Body of pancreas (tissue), 4 donors: Measurements from ENCODE around the gene ANKMY1. TPM values are rescaled to one million over a fixed set of nuclear protein-coding genes. Genes with fewer than 3 reads are reported as not detected.

Source experiments
- ATAC-seq: fragments of 150-250 bp; one replicate; pipeline ENCODE4 v1.9.1; 2016
- DNase-seq, 4 donors: peaks; one replicate each; pipeline ENCODE4 v3.0.0-alpha.2; 2019
- H3K27ac ChIP-seq, 4 donors: fragments of 200-600 bp; sonication (generic); 1 replicate in 3 of 4; 2 replicates in 1 of 4; pipeline versions ENCODE4 v1.5.1 to v1.6.1; 2016 to 2019; ENCODE audit warnings: mild to moderate bottlenecking in 1 of 4, mixed read lengths in 1 of 4, moderate library complexity in 1 of 4
- H3K27me3 ChIP-seq, 2 donors: fragments of 200-600 bp; sonication (generic); one replicate each; pipeline ENCODE4 v1.6.0; 2016; ENCODE audit warnings: mild to moderate bottlenecking in 1 of 2
- H3K36me3 ChIP-seq, 2 donors: fragments of 200-600 bp; sonication (generic); replicated peaks in 1 of 2; 2 replicates each; pipeline ENCODE4 v1.5.1; 2016; ENCODE audit warnings: low read depth in 2 of 2; ENCODE audit not compliant: insufficient read depth in 1 of 2
- H3K4me1 ChIP-seq: fragments of 200-600 bp; sonication (generic); one replicate; pipeline ENCODE4 v1.6.0; 2016
- H3K4me3 ChIP-seq, 2 donors: fragments of 200-600 bp; sonication (generic); 1 replicate in 1 of 2; 2 replicates in 1 of 2; pipeline ENCODE4 v1.5.1; 2016 to 2019
- H3K9me3 ChIP-seq, 3 donors: fragments of 200-600 bp; sonication (generic); 1 replicate in 2 of 3; 2 replicates in 1 of 3; pipeline ENCODE4 v1.5.1; 2016
- POLR2A ChIP-seq, 3 donors: fragments of 450-650 bp; IDR thresholded peaks; one replicate each; pipeline ENCODE4 v1.6.1; 2016; ENCODE audit warnings: antibody characterized with exemption in 3 of 3, mild to moderate bottlenecking in 2 of 3
- WGBS, 2 donors: methylation state at CpG; one replicate each; pipeline ENCODE4 v1.1.5; 2017; 5-methylcytosine and 5-hydroxymethylcytosine counted together
- intact Hi-C: fragments of 100-400 bp; cut with DNase I; formaldehyde crosslinking; loops from one replicate; pipeline ENCODE4 v1.15.1; 2023
- total RNA-seq, 2 donors: library from RNA; depleted of rRNA; stranded (reverse); fragments of >200 nt; gene quantifications; one replicate each; pipeline ENCODE4 v1.1.0, GENCODE V29; 2016
- TF ChIP-seq, protein P1 (sequence below), 7 experiments: fragments of 450-650 bp in 4 of 7; fragments of 200-600 bp in 3 of 7; sonication (generic) in 3 of 7; IDR thresholded peaks; one replicate each; pipeline ENCODE4 v1.5.1; 2016 to 2019; ENCODE audit warnings: antibody characterized with exemption in 7 of 7

The ANKMY1 gene
- total RNA-seq, 2 donors from 2014 or later = 17.9 to 26.0 TPM

DNA sequence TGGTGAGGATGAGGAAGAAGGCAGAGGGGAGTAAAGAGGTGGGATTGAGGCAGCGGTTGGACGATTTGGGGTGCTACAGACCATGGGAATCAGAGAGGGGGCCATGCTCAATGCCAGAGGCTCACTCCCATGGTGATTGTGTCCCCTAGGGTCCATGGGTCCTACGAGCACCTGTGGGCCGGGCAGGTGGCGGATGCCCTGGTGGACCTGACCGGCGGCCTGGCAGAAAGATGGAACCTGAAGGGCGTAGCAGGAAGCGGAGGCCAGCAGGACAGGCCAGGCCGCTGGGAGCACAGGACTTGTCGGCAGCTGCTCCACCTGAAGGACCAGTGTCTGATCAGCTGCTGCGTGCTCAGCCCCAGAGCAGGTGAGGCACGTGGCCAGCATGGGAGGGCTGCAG lies 34.0 kb upstream of the ANKMY1 start:
- Histone ChIP-seq H3K27ac (no peak overlapping the region), H3K9me3 (no peaks in the 10 kb centered on the region), H3K4me1 (peaks cover 15% of the 10 kb centered on the region), H3K27me3 (no peaks in the 10 kb centered on the region), H3K36me3 (no peaks in the 10 kb centered on the region), H3K4me3 (no peak overlapping the region)
- intact Hi-C loops = no loop called here
- ATAC-seq (no peak), DNase-seq (no peak)
- WGBS, 2 donors = 88 to 96% methylated on average over 11 to 12 of the region's 13 CpGs
- TF ChIP-seq, protein P1, sequence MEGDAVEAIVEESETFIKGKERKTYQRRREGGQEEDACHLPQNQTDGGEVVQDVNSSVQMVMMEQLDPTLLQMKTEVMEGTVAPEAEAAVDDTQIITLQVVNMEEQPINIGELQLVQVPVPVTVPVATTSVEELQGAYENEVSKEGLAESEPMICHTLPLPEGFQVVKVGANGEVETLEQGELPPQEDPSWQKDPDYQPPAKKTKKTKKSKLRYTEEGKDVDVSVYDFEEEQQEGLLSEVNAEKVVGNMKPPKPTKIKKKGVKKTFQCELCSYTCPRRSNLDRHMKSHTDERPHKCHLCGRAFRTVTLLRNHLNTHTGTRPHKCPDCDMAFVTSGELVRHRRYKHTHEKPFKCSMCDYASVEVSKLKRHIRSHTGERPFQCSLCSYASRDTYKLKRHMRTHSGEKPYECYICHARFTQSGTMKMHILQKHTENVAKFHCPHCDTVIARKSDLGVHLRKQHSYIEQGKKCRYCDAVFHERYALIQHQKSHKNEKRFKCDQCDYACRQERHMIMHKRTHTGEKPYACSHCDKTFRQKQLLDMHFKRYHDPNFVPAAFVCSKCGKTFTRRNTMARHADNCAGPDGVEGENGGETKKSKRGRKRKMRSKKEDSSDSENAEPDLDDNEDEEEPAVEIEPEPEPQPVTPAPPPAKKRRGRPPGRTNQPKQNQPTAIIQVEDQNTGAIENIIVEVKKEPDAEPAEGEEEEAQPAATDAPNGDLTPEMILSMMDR (IDR thresholded peaks at IDR 0.05) = no peak
- TF ChIP-seq POLR2A (IDR thresholded peaks at IDR 0.05) = no peak

DNA sequence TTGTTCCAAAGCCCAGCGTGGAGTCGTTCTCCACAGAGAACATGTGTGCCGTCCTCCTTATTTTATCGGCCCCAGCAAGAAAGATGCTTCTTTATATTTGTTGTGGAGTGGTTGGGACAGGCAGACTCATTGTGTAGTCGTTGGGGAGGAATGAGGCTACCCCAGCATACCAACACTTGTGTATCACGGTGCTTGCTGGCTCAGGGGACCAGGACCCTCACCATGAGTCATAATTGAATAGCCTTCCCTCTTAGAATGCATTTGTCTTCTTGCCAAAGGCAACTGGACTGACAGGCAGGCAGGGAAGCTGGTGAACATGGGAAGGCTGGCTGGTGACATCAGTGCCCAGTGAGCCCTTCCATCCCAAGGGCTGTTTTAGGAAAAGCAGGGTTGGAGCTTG lies 33.4 kb upstream of the ANKMY1 start:
- Histone ChIP-seq H3K36me3 (no peaks in the 10 kb centered on the region), H3K9me3 (no peaks in the 10 kb centered on the region), H3K27ac (no peak overlapping the region), H3K4me1 (peaks cover 15% of the 10 kb centered on the region), H3K4me3 (no peak overlapping the region), H3K27me3 (no peaks in the 10 kb centered on the region)
- DNase-seq (no peak), ATAC-seq (no peak)
- TF ChIP-seq POLR2A (IDR thresholded peaks at IDR 0.05) = no peak
- TF ChIP-seq, protein P1 (IDR thresholded peaks at IDR 0.05) = no peak
- 85 to 89% methylated on average over 6 of the region's 6 CpGs for WGBS, 2 donors
- intact Hi-C loops = no loop called here

DNA sequence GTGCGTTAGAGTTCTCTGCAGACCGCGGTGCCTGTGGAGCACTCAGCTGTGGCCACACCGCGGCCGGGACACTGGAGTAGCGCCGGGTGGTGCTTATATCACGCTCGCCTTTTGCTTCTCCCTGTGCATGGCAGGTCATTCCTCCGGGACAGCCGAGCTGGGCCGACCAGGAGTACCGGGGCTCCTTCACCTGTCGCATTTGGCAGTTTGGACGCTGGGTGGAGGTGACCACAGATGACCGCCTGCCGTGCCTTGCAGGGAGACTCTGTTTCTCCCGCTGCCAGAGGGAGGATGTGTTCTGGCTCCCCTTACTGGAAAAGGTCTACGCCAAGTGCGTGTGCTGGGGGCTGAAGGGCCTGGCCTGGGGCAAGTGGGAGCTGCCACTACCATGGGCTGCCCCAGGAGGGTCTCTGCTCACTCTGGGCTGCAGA lies 32.9 kb upstream of the ANKMY1 start:
- 81 to 92% methylated on average over 7 to 20 of the region's 21 CpGs for whole genome bisulfite sequencing, 2 donors
- no peak for ATAC-seq
- TF ChIP-seq, protein P1 (IDR thresholded peaks at IDR 0.05) = no peak
- TF ChIP-seq POLR2A (IDR thresholded peaks at IDR 0.05) = no peak

DNA sequence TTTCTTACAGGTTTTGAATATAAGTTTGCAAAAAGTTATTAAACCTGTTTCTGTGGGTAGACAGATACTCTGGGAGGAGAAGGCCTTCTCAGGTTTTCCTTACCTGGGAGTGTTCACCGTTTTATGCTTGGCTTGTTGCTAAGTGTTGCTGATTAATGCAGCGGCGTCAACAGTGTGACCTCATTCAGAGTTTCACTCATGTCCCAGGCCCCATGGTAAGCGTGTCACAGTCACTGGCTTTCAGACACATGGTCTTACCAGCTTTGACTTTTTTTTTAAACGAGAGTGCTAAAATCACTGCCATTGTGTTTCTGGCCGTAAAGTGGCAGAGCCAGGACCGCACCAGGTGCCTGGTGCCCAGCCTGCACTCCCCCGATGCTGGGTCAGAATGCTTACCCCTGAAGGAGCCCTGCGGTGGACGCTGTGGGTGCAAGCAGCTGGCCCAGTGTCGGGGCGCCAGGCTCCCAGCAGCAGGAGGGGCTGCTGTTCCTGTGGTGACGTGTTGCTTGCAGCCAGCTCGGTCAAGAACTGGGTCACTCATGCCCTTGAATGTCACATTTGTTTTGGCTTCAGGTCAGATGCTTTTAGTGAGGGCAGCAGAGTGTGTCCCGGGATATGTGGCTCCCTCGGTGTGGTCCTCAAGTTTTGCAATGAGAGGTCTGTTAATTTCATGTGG lies 32.2 kb upstream of the ANKMY1 start:
- intact Hi-C loops = no loop called here
- ATAC-seq = no peak
- no peak for TF ChIP-seq POLR2A (IDR thresholded peaks at IDR 0.05)
- TF ChIP-seq, protein P1 (IDR thresholded peaks at IDR 0.05) = no peak
- H3K27ac ChIP-seq = no peak overlapping the region
- H3K9me3 ChIP-seq = no peaks in the 10 kb centered on the region
- WGBS, 2 donors = 71 to 88% methylated on average over 5 to 16 of the region's 16 CpGs
- H3K4me1 ChIP-seq = peaks cover 21% of the 10 kb centered on the region
- DNase-seq = no peak
- no peaks in the 10 kb centered on the region for H3K27me3 ChIP-seq
- no peaks in the 10 kb centered on the region for H3K36me3 ChIP-seq
- no peak overlapping the region for H3K4me3 ChIP-seq

More for the DNA sequence above, 32.9 kb upstream of the ANKMY1 start:
- Histone ChIP-seq H3K27me3 (no peaks in the 10 kb centered on the region), H3K4me1 (peaks cover 15% of the 10 kb centered on the region), H3K36me3 (no peaks in the 10 kb centered on the region), H3K9me3 (no peaks in the 10 kb centered on the region), H3K27ac (no peak overlapping the region), H3K4me3 (no peak overlapping the region)
- DNase-seq = no peak
- intact Hi-C loops = no loop called here

DNA sequence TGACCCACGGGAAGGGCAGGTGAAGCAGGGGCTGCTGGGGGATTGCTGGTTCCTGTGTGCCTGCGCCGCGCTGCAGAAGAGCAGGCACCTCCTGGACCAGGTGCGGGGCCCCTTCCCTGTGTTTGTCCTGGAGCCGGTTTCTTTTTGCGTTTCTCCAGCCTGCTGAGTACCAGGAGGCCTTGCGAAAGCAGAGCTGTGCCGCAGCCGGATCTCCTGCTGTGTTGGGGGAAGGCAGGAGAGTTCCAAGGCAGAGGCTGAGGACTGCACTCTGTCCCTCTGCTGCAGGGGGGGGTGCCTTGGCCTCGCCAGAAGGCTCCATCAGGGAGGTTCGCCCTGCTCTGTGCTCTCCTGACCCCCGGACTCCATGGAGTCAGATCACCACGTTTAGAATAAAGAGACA lies 31.6 kb upstream of the ANKMY1 start:
- H3K36me3 ChIP-seq = no peaks in the 10 kb centered on the region
- intact Hi-C loops = no loop called here
- 76 to 83% methylated on average over 7 to 10 of the region's 14 CpGs for WGBS, 2 donors
- H3K27me3 ChIP-seq = no peaks in the 10 kb centered on the region
- no peak overlapping the region for H3K27ac ChIP-seq
- DNase-seq (peak in 1 of 4 donors; percentile 7), ATAC-seq (no peak)
- TF ChIP-seq, protein P1 (IDR thresholded peaks at IDR 0.05) = no peak
- no peak for TF ChIP-seq POLR2A (IDR thresholded peaks at IDR 0.05)
- peaks cover 27% of the 10 kb centered on the region for H3K4me1 ChIP-seq
- H3K4me3 ChIP-seq = no peak overlapping the region
- no peaks in the 10 kb centered on the region for H3K9me3 ChIP-seq
